Epithelial cell of alveolus of lung (primary cell): ENCODE data around the gene ADSL. TPM values are rescaled to one million over a fixed set of nuclear protein-coding genes. Genes with fewer than 3 reads are reported as not detected.

ENCODE experiments used
- total RNA-seq: library from RNA; depleted of rRNA; stranded (reverse); fragments of >200 nt; gene quantifications from 2 replicates; pipeline ENCODE4 v1.2.1, GENCODE V29; 2015

Gene ADSL
- 59.6 and 138 TPM in 2 replicates for total RNA-seq

DNA sequence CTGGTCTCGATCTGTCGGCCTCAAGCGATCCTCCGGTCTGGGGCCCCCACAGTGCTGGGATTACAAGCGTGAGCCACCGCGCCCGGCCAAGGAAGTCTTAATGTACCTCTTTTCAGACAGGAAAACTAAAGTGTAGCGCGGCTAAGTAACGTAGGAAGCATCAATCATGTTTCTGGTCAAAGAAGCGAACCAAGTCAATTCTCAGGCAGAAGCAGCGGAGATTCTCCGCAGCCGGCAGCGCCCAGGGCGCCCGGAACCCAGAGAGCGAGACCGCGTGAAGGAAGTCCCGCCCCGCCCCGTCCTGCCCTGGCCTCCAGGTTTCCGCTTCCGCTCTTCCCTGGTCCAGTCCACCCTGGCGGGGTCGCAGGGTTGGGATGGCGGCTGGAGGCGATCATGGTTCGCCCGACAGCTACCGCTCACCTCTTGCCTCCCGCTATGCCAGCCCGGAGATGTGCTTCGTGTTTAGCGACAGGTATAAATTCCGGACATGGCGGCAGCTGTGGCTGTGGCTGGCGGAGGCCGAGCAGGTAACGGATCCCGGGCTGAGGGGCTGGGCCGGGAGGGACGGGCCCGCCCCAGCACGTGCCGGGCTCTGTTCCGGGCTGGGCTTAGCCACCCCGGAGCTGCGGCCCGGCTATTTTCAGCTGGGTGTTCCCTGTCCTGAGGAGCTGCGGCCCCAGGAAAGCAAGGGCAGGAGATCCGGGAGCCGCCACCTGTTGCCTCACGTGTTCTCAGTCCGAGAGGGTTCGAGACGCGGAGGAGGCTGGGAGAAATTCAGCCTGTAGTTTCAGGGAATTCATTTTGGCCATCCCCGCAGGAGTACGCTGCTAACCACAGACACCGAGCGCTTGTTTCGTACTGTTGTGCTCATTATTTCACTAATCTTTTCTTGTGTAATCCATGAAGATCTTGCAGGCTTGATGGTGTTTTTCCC lies at the start of gene ADSL:
Gene ADSL (plus strand): TSS at position 316 of the 934 bp plus-strand sequence. CDS start 59 bp downstream, at position 375.

Other genes with a start within 250 kb of the ADSL start
- gene TNRC6B, start 168.6 kb upstream of the ADSL start, total RNA-seq = 15.4 and 23.6 TPM in 2 replicates
- 34.1 and 43.8 TPM in 2 replicates for gene SGSM3, start 24.1 kb downstream of the ADSL start, total RNA-seq